GM21367 (cell line): ENCODE measurements around the gene MAD1L1.

Experiments
- ATAC-seq: cut with Tn5 transposase; IDR thresholded peaks from one replicate; pipeline ENCODE4 v1.9.1; 2021; ENCODE audit not compliant: unreplicated experiment

The MAD1L1 gene

GRCh38 chr7:2018569-2019460 is 213.9 kb downstream of the MAD1L1 start:
- no peak for ATAC-seq

GRCh38 chr7:2017914-2018568 is 214.7 kb downstream of the MAD1L1 start:
- ATAC-seq, result no peak

- no peak for ATAC-seq
These were observed 215.3 kb downstream of the MAD1L1 start for GRCh38 chr7:2017481-2017891.

- ATAC-seq, result no peak
These were observed 215.8 kb downstream of the MAD1L1 start for GRCh38 chr7:2016761-2017480.

- ATAC-seq, result no peak
These were observed 216.6 kb downstream of the MAD1L1 start for GRCh38 chr7:2016021-2016631.

GRCh38 chr7:2015251-2015871 is 217.4 kb downstream of the MAD1L1 start:
- no peak for ATAC-seq

- ATAC-seq, result no peak
These were observed 218.1 kb downstream of the MAD1L1 start for GRCh38 chr7:2014391-2015241.

GRCh38 chr7:2013381-2014311 is 219.1 kb downstream of the MAD1L1 start:
- ATAC-seq, result no peak

- ATAC-seq, result no peak
These were observed 219.8 kb downstream of the MAD1L1 start for GRCh38 chr7:2012981-2013380.

- ATAC-seq, result no peak
These were observed 220.5 kb downstream of the MAD1L1 start for GRCh38 chr7:2012044-2012900.

- no peak for ATAC-seq
These were observed 221.3 kb downstream of the MAD1L1 start for GRCh38 chr7:2011266-2012043.

- no peak for ATAC-seq
These were observed 222.0 kb downstream of the MAD1L1 start for GRCh38 chr7:2010551-2011265.

- no peak for ATAC-seq
These were observed 222.6 kb downstream of the MAD1L1 start for GRCh38 chr7:2010101-2010500.

- ATAC-seq, result no peak
These were observed 223.2 kb downstream of the MAD1L1 start for GRCh38 chr7:2009541-2010001.

GRCh38 chr7:2008936-2009540 is 223.7 kb downstream of the MAD1L1 start:
- no peak for ATAC-seq
